ENCODE data around the gene PDE4C. TPM values are rescaled to one million over a fixed set of nuclear protein-coding genes. Genes with fewer than 3 reads are reported as not detected.

Gene PDE4C
- total RNA-seq (2022), result 0.36 and 0.46 TPM in 2 replicates
- percentile 6 among the genes with signal in this experiment for Bru-seq, nascent RNA
- percentile 26 among the genes with signal in this experiment for BruChase-seq, experiment 1, labeled RNA remaining after a 2-hour chase
- percentile 21 among the genes with signal in this experiment for BruChase-seq, experiment 2, labeled RNA remaining after a 6-hour chase
- long read RNA-seq, result 0 reads

DNA sequence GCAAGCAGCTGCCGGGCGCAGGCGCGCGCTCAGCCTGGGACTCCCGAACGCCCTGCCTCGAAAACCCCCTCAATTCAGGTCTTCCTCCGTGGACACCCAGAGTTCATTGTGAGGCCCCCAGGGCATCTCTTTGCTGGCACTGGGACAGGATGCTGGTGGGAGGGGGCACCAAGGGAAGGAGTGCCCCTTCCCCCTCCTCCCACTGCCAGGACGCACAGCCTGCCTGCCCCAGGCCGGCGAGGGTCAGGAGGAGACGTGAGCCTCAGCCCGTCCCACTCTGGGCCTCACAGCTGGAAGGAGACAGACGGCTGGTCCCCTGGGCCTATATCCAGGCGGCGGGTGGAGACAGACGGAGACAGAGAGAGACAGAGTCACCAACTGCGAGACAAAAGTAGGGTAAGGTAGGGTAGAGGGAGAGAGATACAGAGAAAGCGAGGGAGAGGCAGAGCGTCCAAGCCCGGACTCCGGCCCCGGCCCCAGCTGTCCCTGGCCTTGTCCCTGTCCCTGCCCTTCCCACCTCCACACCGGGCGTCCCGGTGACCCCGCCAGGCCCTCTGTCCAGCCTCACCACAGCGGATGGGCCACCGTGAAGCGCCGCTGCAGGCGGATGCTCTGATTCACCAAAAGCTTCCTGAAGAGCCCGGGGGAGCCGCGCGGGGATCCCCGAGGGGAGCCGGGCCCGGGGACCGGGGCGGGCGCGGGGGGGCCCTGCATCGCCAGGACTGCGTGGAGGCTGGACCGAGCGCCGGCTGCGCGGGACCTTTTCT lies at the start of gene PDE4C:
Gene PDE4C, minus strand, starts transcription at position 737 of the 767 bp plus-strand sequence. Its CDS starts 23 bp downstream, at position 714.
- TF ChIP-seq, protein P1, sequence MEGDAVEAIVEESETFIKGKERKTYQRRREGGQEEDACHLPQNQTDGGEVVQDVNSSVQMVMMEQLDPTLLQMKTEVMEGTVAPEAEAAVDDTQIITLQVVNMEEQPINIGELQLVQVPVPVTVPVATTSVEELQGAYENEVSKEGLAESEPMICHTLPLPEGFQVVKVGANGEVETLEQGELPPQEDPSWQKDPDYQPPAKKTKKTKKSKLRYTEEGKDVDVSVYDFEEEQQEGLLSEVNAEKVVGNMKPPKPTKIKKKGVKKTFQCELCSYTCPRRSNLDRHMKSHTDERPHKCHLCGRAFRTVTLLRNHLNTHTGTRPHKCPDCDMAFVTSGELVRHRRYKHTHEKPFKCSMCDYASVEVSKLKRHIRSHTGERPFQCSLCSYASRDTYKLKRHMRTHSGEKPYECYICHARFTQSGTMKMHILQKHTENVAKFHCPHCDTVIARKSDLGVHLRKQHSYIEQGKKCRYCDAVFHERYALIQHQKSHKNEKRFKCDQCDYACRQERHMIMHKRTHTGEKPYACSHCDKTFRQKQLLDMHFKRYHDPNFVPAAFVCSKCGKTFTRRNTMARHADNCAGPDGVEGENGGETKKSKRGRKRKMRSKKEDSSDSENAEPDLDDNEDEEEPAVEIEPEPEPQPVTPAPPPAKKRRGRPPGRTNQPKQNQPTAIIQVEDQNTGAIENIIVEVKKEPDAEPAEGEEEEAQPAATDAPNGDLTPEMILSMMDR (IDR thresholded peaks at IDR 0.05; ENCODE audit: insufficient read depth in 1 of 2, low read depth in 1 of 2, low read length in 1 of 2, severe bottlenecking in 1 of 2, unreplicated experiment in 1 of 2), result no peak
- intact Hi-C loops (cut with micrococcal nuclease; ENCODE audit: unreplicated experiment), result loop anchor here (2.0 kb wide), 1 partner anchor 21 kb away; the partner anchor contains the start of gene RAB3A
- peaks cover 6% of the 10 kb centered on the region for H3K4me1 Mint-ChIP-seq (ENCODE audit: low read depth, unreplicated experiment)
- no peak within 1 kb of the TSS for H3K27ac Mint-ChIP-seq (ENCODE audit: unreplicated experiment)
- no peak within 1 kb of the TSS; the same call in 1 of the 2 replicates for H3K4me3 ChIP-seq (ENCODE audit: low read depth, low read length)
- H3K4me3 Mint-ChIP-seq (ENCODE audit: unreplicated experiment), result peak within 1 kb of the TSS; percentile 95
- CTCF ChIA-PET, result no interaction called here
- DNase-seq, result no peak
- no peaks in the 10 kb centered on the region for H3K27me3 Mint-ChIP-seq (ENCODE audit: insufficient read depth, unreplicated experiment)
- H3K36me3 Mint-ChIP-seq (ENCODE audit: insufficient read depth, unreplicated experiment), result peaks cover 16% of the 10 kb centered on the region
- POLR2A ChIA-PET, result no interaction called here
- no peaks in the 10 kb centered on the region for H3K27me3 ChIP-seq (replicated peaks; ENCODE audit: control insufficient read depth, insufficient read depth, low read length)
- no peaks in the 10 kb centered on the region for H3K9me3 ChIP-seq
- H3K36me3 ChIP-seq (ENCODE audit: control insufficient read depth, insufficient read depth, low read length), result no peaks in the 10 kb centered on the region
- BruUV-seq (replicated peaks), result no TSS peak
- 0 out of 2 replicates have a peak, but pooled peaks cover 5% of the 10 kb centered on the region for H3K4me1 ChIP-seq
- H3K9me3 Mint-ChIP-seq (ENCODE audit: unreplicated experiment), result no peaks in the 10 kb centered on the region

- Histone ChIP-seq H3K36me3 (ENCODE audit: control insufficient read depth, insufficient read depth, low read length) (peaks cover 3% of the 10 kb centered on the region; the same call in 1 of the 2 replicates), H3K9me3 (no peaks in the 10 kb centered on the region), H3K4me1 (peaks cover 30% of the 10 kb centered on the region), H3K27me3 (replicated peaks; ENCODE audit: control insufficient read depth, insufficient read depth, low read length) (no peaks in the 10 kb centered on the region), H3K4me3 (ENCODE audit: low read depth, low read length) (no peak overlapping the region)
- H3K36me3 Mint-ChIP-seq (ENCODE audit: insufficient read depth, unreplicated experiment), result peaks cover 81% of the 10 kb centered on the region
- peak; percentile 73 to 75 for DNase-seq
- POLR2A ChIA-PET, result interaction anchor here (0.6 to 2.8 kb wide), 3 partner anchors 48 to 140 kb away, joined by 6 to 16 read pairs (median 14); partner anchors contain the start of gene LSM4
- CTCF ChIA-PET, result interaction anchor here (0.6 to 1.7 kb wide), 4 partner anchors 54 to 150 kb away, joined by 3 to 8 read pairs (median 6); no protein-coding TSS in a partner anchor
- H3K27me3 Mint-ChIP-seq (ENCODE audit: insufficient read depth, unreplicated experiment), result peaks cover 6% of the 10 kb centered on the region
- peak overlapping the region; percentile 24 for H3K4me3 Mint-ChIP-seq (ENCODE audit: unreplicated experiment)
- no TSS peak for BruUV-seq (replicated peaks)
- no peaks in the 10 kb centered on the region for H3K9me3 Mint-ChIP-seq (ENCODE audit: unreplicated experiment)
- TF ChIP-seq, protein P1 (IDR thresholded peaks at IDR 0.05; ENCODE audit: insufficient read depth in 1 of 2, low read depth in 1 of 2, low read length in 1 of 2, severe bottlenecking in 1 of 2, unreplicated experiment in 1 of 2), result no peak
- H3K27ac Mint-ChIP-seq (ENCODE audit: unreplicated experiment), result peak overlapping the region; percentile 59
- intact Hi-C loops (cut with micrococcal nuclease; ENCODE audit: unreplicated experiment), result no loop called here
- H3K4me1 Mint-ChIP-seq (ENCODE audit: low read depth, unreplicated experiment), result peaks cover 12% of the 10 kb centered on the region
These were observed 48.6 kb upstream of the PDE4C start for GRCh38 chr19:18274781-18275356.

DNA sequence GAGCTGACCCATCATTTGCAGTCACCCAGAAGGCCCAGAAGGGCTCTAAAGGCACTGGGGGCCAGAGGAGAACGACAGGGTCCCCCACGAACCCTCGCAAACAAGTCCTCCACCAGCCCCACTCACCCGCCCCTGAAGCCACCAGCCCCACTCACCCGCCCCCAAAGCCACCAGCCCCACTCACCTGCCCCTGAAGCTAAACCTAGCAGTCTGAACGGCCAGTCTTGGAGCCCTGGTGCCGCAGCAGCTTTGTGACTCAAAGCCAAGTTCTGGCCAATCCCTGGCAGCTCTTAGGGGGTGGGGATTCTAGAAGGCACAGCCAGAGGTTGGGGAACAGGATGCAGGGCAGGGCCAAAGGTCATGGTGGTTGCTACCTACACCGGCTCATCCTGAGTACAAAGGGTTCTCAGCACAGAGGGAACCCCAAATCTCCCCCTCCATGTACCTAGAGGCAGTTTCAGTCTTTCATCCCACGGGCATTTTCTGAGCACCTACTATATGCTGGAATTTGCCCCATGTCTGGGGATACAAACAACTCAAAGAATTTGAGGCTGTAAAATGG lies 48.1 kb upstream of the PDE4C start, which contains the start of gene IQCN:
Gene IQCN, minus strand, starts transcription at position 234 of the 562 bp plus-strand sequence. CDS start 4,974 bp downstream, outside the sequence.
- Histone ChIP-seq H3K27me3 (replicated peaks; ENCODE audit: control insufficient read depth, insufficient read depth, low read length) (no peaks in the 10 kb centered on the region), H3K36me3 (ENCODE audit: control insufficient read depth, insufficient read depth, low read length) (peaks cover 3% of the 10 kb centered on the region; the same call in 1 of the 2 replicates), H3K4me3 (ENCODE audit: low read depth, low read length) (no peak within 1 kb of the TSS), H3K4me1 (peaks cover 30% of the 10 kb centered on the region), H3K9me3 (no peaks in the 10 kb centered on the region)
- intact Hi-C loops (cut with micrococcal nuclease; ENCODE audit: unreplicated experiment), result no loop called here
- POLR2A ChIA-PET, result interaction anchor here (0.6 kb wide), 2 partner anchors 48 to 140 kb away, joined by 6 to 14 read pairs; partner anchors contain the start of gene LSM4
- H3K36me3 Mint-ChIP-seq (ENCODE audit: insufficient read depth, unreplicated experiment), result peaks cover 81% of the 10 kb centered on the region
- BruUV-seq (replicated peaks), result no TSS peak
- peaks cover 6% of the 10 kb centered on the region for H3K4me1 Mint-ChIP-seq (ENCODE audit: low read depth, unreplicated experiment)
- H3K27ac Mint-ChIP-seq (ENCODE audit: unreplicated experiment), result peak within 1 kb of the TSS; percentile 59
- peak within 1 kb of the TSS; percentile 24 for H3K4me3 Mint-ChIP-seq (ENCODE audit: unreplicated experiment)
- TF ChIP-seq, protein P1 (IDR thresholded peaks at IDR 0.05; ENCODE audit: insufficient read depth in 1 of 2, low read depth in 1 of 2, low read length in 1 of 2, severe bottlenecking in 1 of 2, unreplicated experiment in 1 of 2), result no peak
- DNase-seq, result peak; percentile 47 to 51
- CTCF ChIA-PET, result interaction anchor here (0.6 kb wide), 1 partner anchor 64 kb away, joined by 4 read pairs; no protein-coding TSS in a partner anchor
- H3K27me3 Mint-ChIP-seq (ENCODE audit: insufficient read depth, unreplicated experiment), result peaks cover under 1% of the 10 kb centered on the region
- H3K9me3 Mint-ChIP-seq (ENCODE audit: unreplicated experiment), result no peaks in the 10 kb centered on the region
